OCI-LY1 (cell line): ENCODE results near the gene CTIF.

ENCODE experiments used
- H2AFZ ChIP-seq: fragments of 200-600 bp; sonication (generic), shearing (Covaris generic); 2 replicates; pipeline ENCODE4 v1.6.0; 2014; ENCODE audit warnings: antibody characterized with exemption, mild to moderate bottlenecking, low read length
- H3F3A ChIP-seq: fragments of 200-600 bp; sonication (generic), shearing (Covaris generic); 2 replicates; pipeline ENCODE4 v1.6.0; 2014; ENCODE audit warnings: mild to moderate bottlenecking, antibody characterized with exemption, low read length, moderate library complexity; ENCODE audit not compliant: insufficient read depth
- H3K27ac ChIP-seq: fragments of 200-600 bp; sonication (generic); 2 replicates; pipeline ENCODE4 v1.5.1; 2014; ENCODE audit warnings: low read length, mixed run types, mild to moderate bottlenecking, low read depth; ENCODE audit not compliant: poor library complexity, severe bottlenecking
- H3K27me3 ChIP-seq: fragments of 200-600 bp; sonication (generic); 2 replicates; pipeline ENCODE4 v1.6.0; 2014; ENCODE audit warnings: antibody characterized with exemption, mild to moderate bottlenecking, low read length, moderate library complexity; ENCODE audit not compliant: insufficient read depth
- H3K36me3 ChIP-seq: fragments of 200-600 bp; sonication (generic); 2 replicates; pipeline ENCODE4 v1.6.1; 2014; ENCODE audit warnings: mild to moderate bottlenecking, antibody characterized with exemption, low read length, moderate library complexity, mixed read lengths; ENCODE audit not compliant: insufficient read depth
- H3K4me1 ChIP-seq: fragments of 200-600 bp; sonication (generic); 2 replicates; pipeline ENCODE4 v1.5.1; 2014; ENCODE audit warnings: mild to moderate bottlenecking, low read length, moderate library complexity; ENCODE audit not compliant: insufficient read depth, severe bottlenecking
- H3K4me2 ChIP-seq: fragments of 200-600 bp; sonication (generic), shearing (Covaris generic); 2 replicates; pipeline ENCODE4 v1.6.1; 2014; ENCODE audit warnings: low read length
- H3K4me3 ChIP-seq: fragments of 200-600 bp; sonication (generic); 2 replicates; pipeline ENCODE4 v1.5.1; 2014; ENCODE audit warnings: low read length, low read depth, mild to moderate bottlenecking, mixed read lengths; ENCODE audit not compliant: poor library complexity, severe bottlenecking
- H3K79me2 ChIP-seq: fragments of 200-600 bp; shearing (Covaris generic); 2 replicates; pipeline ENCODE4 v1.6.1; 2016; ENCODE audit warnings: mixed run types, low read length, mixed read lengths; ENCODE audit not compliant: insufficient read depth
- H3K9ac ChIP-seq: fragments of 200-600 bp; sonication (generic), shearing (Covaris generic); 2 replicates; pipeline ENCODE4 v1.6.1; 2014; ENCODE audit warnings: mild to moderate bottlenecking, low read length, mixed read lengths
- H3K9me2 ChIP-seq: fragments of 200-600 bp; sonication (generic), shearing (Covaris generic); 2 replicates; pipeline ENCODE4 v1.6.1; 2014; ENCODE audit warnings: low read depth, mild to moderate bottlenecking, low read length, mixed read lengths
- H3K9me3 ChIP-seq: fragments of 200-600 bp; shearing (Covaris generic); 2 replicates; pipeline ENCODE4 v1.6.1; 2014; ENCODE audit warnings: low read length, mixed read lengths
- H4K20me1 ChIP-seq: fragments of 200-600 bp; sonication (generic), shearing (Covaris generic); 2 replicates; pipeline ENCODE4 v1.6.0; 2016; ENCODE audit warnings: mild to moderate bottlenecking, low read length; ENCODE audit not compliant: insufficient read depth
- CTCF ChIP-seq: fragments of 200-600 bp; sonication (generic), shearing (Covaris generic); IDR thresholded peaks from 2 replicates; pipeline ENCODE4 v1.5.1; 2017; ENCODE audit warnings: mild to moderate bottlenecking, antibody characterized with exemption, low read length, moderate library complexity, mixed read lengths
- EZH2 ChIP-seq: fragments of 200-600 bp; sonication (generic), shearing (Covaris generic); IDR thresholded peaks from 2 replicates; pipeline ENCODE4 v1.8.0; 2017; ENCODE audit warnings: borderline replicate concordance, mixed run types, mild to moderate bottlenecking, antibody characterized with exemption, low read length, moderate library complexity, mixed read lengths

CTIF gene

GRCh38 chr18:48665654-48666053 lies 126.8 kb downstream of the CTIF start:
- Histone ChIP-seq H2AFZ (no peak overlapping the region), H3K4me1 (no peaks in the 10 kb centered on the region)
- TF ChIP-seq CTCF (no peak), EZH2 (no peak)

GRCh38 chr18:48666613-48667012 lies 127.8 kb downstream of the CTIF start:
- H3K9me3 ChIP-seq = no peaks in the 10 kb centered on the region
- no peaks in the 10 kb centered on the region for H3F3A ChIP-seq
- H2AFZ ChIP-seq = no peak overlapping the region
- H3K4me3 ChIP-seq = no peak overlapping the region
- H3K79me2 ChIP-seq = no peaks in the 10 kb centered on the region
- H3K27ac ChIP-seq = no peak overlapping the region
- H3K36me3 ChIP-seq = no peaks in the 10 kb centered on the region
- H3K4me2 ChIP-seq = no peak overlapping the region
- no peak overlapping the region for H3K9ac ChIP-seq
- no peaks in the 10 kb centered on the region for H3K9me2 ChIP-seq
- TF ChIP-seq CTCF (no peak), EZH2 (no peak)
- peaks cover 6% of the 10 kb centered on the region; the same call in 1 of the 2 replicates for H3K27me3 ChIP-seq
- no peaks in the 10 kb centered on the region for H4K20me1 ChIP-seq
- H3K4me1 ChIP-seq = no peaks in the 10 kb centered on the region

More at GRCh38 chr18:48665654-48666053, 126.8 kb downstream of the CTIF start:
- Histone ChIP-seq H3K9me2 (no peaks in the 10 kb centered on the region), H3K4me3 (no peak overlapping the region), H3K9me3 (no peaks in the 10 kb centered on the region), H3K4me2 (no peak overlapping the region), H3K79me2 (no peaks in the 10 kb centered on the region), H3K36me3 (no peaks in the 10 kb centered on the region), H3K9ac (no peak overlapping the region), H4K20me1 (no peaks in the 10 kb centered on the region), H3K27me3 (peaks cover 6% of the 10 kb centered on the region; the same call in 1 of the 2 replicates), H3F3A (no peaks in the 10 kb centered on the region), H3K27ac (no peak overlapping the region)

GRCh38 chr18:48667276-48668254 lies 128.7 kb downstream of the CTIF start:
- no peaks in the 10 kb centered on the region for H4K20me1 ChIP-seq
- H3K27me3 ChIP-seq = peaks cover 6% of the 10 kb centered on the region; the same call in 1 of the 2 replicates
- no peak overlapping the region for H3K4me3 ChIP-seq
- no peaks in the 10 kb centered on the region for H3K9me3 ChIP-seq
- no peaks in the 10 kb centered on the region for H3K79me2 ChIP-seq
- no peaks in the 10 kb centered on the region for H3K9me2 ChIP-seq
- no peak overlapping the region for H3K27ac ChIP-seq
- no peaks in the 10 kb centered on the region for H3K36me3 ChIP-seq
- H2AFZ ChIP-seq = no peak overlapping the region
- no peak overlapping the region for H3K9ac ChIP-seq
- H3K4me2 ChIP-seq = no peak overlapping the region
- no peak for TF ChIP-seq EZH2
- TF ChIP-seq CTCF = peak; percentile 7; the same call in 1 of the 2 replicates
- no peaks in the 10 kb centered on the region for H3F3A ChIP-seq
- no peaks in the 10 kb centered on the region for H3K4me1 ChIP-seq
